ENCODE data around the gene IZUMO4.

Gene IZUMO4

DNA sequence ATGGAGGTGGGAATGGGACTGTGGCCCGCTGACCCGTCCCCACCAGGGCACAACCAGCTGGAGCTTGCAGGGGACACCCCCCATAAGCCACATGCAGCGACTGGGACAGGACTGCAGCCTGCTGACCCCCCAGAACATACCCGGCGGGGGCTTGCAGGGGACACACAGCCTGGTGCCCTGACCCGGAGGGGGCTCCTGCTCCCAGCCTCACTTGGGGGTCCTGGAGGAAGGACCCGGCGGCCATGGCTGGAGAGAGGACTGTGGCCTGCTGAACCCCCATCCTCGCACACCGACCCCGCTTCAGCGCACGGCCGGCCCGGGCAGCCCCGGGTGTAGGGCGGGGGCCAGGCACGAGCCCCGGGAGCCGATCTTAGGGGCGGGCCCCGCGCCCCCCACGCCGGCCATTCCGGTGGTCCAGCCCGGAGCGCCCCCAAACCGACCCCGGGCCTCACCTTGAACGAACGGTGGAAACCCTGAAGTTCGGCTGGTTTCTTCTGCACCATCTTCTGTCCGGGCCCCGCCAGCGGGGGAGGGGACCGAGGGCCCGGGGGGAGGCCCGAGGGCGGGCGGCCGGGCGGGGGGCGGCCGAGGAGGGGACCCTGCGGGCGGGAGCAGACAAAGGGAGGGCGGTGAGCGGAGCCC lies 46.2 kb upstream of the IZUMO4 start:
- TF ChIP-seq, protein P1, sequence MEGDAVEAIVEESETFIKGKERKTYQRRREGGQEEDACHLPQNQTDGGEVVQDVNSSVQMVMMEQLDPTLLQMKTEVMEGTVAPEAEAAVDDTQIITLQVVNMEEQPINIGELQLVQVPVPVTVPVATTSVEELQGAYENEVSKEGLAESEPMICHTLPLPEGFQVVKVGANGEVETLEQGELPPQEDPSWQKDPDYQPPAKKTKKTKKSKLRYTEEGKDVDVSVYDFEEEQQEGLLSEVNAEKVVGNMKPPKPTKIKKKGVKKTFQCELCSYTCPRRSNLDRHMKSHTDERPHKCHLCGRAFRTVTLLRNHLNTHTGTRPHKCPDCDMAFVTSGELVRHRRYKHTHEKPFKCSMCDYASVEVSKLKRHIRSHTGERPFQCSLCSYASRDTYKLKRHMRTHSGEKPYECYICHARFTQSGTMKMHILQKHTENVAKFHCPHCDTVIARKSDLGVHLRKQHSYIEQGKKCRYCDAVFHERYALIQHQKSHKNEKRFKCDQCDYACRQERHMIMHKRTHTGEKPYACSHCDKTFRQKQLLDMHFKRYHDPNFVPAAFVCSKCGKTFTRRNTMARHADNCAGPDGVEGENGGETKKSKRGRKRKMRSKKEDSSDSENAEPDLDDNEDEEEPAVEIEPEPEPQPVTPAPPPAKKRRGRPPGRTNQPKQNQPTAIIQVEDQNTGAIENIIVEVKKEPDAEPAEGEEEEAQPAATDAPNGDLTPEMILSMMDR (conservative IDR thresholded peaks at IDR 0.05; ENCODE audit: low read depth, low read length) = no peak
- DNase-seq (ENCODE audit: low read depth) = no peak
- H3K4me3 ChIP-seq (ENCODE audit: low read length) = peak overlapping the region; percentile 89

DNA sequence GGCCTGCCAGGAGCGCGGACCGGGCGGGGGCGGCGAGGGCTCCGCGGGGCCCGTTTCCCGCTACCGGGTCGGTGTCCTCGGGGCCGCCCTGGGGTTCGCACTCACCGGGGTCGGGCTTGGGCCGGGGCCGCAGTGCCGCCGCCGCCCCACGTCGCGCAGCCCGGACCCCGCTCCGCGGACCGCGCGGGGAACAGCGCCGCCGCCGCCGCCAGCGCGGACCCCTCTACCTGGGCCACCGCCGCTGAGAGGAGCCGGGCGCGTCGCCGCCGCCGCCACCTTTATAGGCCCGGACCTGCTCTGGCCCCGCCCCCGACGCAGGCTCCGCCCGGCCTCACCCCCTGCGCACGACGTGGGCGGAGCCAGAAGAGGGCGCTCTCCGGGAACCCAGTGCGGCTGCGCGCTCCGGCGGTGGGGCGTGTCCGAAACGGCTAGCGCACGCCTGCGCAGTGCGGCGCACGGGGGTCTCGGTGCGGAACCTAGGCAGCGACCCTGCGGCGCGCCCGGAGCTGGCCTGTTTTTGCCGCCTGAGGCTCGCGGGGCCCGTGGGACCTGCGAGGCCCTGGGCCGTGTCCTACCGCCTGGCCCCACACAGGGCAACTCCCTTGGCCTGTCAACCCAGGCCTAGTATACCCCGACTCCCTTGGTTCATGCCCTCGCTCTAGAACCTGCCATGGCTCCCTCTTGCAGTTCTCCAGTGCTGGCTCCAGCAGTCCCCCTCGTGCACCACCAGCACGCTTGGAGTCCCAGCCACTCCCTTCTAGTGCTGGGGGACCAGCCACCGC lies 45.5 kb upstream of the IZUMO4 start, which contains the start of gene MKNK2:
MKNK2 (minus strand) TSS at position 254 of the 782 bp plus-strand sequence. CDS start 393 bp downstream, outside the sequence.
- H3K4me3 ChIP-seq (ENCODE audit: low read length) = peak within 1 kb of the TSS; percentile 89
- TF ChIP-seq, protein P1 (conservative IDR thresholded peaks at IDR 0.05; ENCODE audit: low read depth, low read length) = peak; percentile 39
- DNase-seq (ENCODE audit: low read depth) = no peak

DNA sequence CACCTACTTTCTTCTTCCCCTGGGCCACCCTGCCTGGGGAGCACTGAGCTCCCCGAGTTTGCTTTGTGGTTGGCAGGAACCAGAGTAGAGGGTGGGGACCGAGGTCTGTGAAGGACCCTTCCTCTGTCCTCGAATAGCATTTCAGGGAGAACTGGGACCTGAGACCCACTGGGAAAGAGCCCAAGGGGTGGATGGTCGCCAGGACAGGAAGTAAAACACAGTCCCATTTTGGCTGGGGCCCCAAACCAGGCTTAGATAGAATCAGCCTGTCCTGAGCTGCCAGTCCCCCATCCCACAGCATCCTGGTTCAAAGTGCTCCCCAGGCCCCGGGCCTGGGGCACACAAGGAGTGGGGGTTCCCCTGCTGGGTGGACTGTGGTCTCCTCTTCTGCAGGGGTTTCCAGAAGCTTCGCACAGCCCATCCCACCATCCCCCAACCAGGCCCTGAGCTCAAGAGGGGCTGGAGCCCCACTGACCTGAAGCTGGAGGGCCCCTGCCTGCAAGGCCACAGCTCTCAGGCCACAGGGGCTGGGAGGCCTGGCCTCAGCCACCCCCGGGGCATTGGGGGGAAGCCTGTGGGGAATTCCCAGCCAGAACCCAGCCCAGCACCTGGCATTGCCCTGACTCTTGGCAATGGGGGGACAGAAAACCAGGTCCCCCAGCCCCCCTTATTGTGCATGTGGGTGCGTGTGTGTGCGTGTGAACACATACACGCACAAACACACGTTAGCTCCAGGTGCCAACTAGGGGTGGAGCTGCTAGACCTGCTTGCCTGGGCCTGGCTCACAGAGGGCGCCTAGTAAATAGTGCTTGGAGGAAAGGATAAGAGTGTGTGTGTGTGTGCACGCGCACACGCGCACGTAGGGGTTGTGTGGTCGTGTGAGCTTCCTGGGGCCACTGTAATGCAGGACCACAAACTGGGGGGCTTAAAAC lies 44.7 kb upstream of the IZUMO4 start:
- no peak overlapping the region for H3K4me3 ChIP-seq (ENCODE audit: low read length)
- TF ChIP-seq, protein P1 (conservative IDR thresholded peaks at IDR 0.05; ENCODE audit: low read depth, low read length) = no peak
- no peak for DNase-seq (ENCODE audit: low read depth)

DNA sequence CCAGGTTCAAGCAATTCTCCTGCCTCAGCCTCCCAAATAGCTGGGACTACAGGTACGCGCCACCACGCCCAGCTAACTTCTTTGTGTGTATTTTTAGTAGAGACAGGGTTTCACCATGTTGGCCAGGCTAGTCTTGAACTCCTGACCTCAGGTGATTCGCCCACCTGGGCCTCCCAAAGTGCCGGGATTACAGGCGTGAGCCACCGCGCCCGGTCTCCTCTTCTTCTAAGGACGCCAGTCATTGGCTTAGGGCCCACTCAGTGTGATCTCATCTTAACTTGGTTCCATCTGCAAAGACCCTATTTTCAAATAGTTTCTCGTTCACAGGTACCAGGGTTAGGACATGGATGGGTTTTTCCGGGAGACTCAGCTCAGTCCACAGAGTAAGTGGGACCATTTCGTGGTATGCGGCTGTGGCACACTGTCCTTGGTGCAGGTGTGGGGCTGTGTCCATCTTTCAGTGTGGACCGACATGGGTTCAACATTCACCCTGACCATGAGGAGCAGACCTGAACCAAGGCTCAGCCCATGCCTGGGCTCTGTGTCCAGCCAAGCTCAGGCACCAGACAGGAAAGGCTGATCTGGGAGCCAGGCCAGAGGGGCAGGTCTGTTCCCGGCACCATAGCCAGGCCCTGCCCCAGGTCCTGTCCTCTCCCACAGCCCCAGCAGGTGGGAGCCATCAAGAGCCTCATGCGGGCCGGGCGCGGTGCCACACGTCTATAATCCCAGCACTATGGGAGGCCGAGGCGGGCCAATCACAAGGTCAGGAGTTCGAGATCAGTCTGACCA lies 42.9 kb upstream of the IZUMO4 start:
- DNase-seq (ENCODE audit: low read depth) = no peak
- H3K4me3 ChIP-seq (ENCODE audit: low read length) = no peak overlapping the region
- TF ChIP-seq, protein P1 (conservative IDR thresholded peaks at IDR 0.05; ENCODE audit: low read depth, low read length) = no peak

DNA sequence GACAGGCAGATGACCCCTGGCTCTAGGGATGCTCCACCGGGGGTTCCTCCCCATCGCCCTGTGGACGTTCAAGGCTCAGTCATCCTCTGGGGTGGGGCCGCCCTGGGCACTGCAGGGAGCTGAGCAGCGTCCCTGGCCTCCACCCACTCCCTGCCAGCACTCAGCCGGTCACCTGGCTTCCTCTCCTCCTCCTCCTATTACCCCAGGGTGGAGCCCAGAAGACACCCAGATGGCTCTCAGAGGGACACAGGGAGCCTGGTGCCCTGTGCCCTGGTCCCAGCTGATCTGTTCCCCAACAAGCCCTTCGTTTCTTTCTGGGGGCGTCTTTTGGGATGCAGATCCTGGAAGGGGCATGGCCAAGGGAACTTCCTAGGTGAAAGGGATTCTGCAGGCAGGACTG lies 42.0 kb upstream of the IZUMO4 start:
- TF ChIP-seq, protein P1 (conservative IDR thresholded peaks at IDR 0.05; ENCODE audit: low read depth, low read length) = no peak
- no peak for DNase-seq (ENCODE audit: low read depth)
- no peak overlapping the region for H3K4me3 ChIP-seq (ENCODE audit: low read length)

Data from retinal pigment epithelial cell (primary cell).